ENCODE results near the gene FAM149A.

- no peak for TF ChIP-seq CTCF (IDR thresholded peaks at IDR 0.05)
- TF ChIP-seq POLR2A (IDR thresholded peaks at IDR 0.05), result no peak
Measured at GRCh38 chr4:186150926-186151325, 46.4 kb downstream of the FAM149A start.

Measured in esophagus squamous epithelium (tissue), 4 donors.